HEK293 (cell line): ENCODE data around the gene TLE3.

Source experiments
- CTCF ChIA-PET: fragments of 350-600 bp; formaldehyde crosslinking; extraction: SDS; loops from one replicate; lab custom pipeline; 2021; ENCODE audit warnings: antibody characterized with exemption; lab: Yijun Ruan, JAX
- POLR2A ChIA-PET: fragments of 300-600 bp; formaldehyde crosslinking; extraction: SDS; loops from one replicate; lab custom pipeline; 2020; ENCODE audit warnings: antibody characterized with exemption, inconsistent platforms; lab: Yijun Ruan, JAX
- H3K27ac ChIP-seq: fragments of 200-500 bp; sonication (Bioruptor generic); 2 replicates; pipeline ENCODE4 v1.5.1; 2014; ENCODE audit warnings: low read depth, low read length, control low read depth, inconsistent platforms; ENCODE audit errors: extremely low read depth
- H3K36me3 ChIP-seq, 2 experiments: fragments of 200-500 bp in 1 of 2; sonication (Bioruptor generic) in 1 of 2; 1 replicate in 1 of 2; 2 replicates in 1 of 2; pipeline ENCODE4 v1.5.1; 2014 to 2017; ENCODE audit warnings: inconsistent platforms in 2 of 2, low read length in 2 of 2; ENCODE audit not compliant: control insufficient read depth in 2 of 2, insufficient read depth in 1 of 2
- H3K4me1 ChIP-seq: fragments of 200-500 bp; sonication (Bioruptor generic); 2 replicates; pipeline ENCODE4 v1.5.1; 2014; ENCODE audit warnings: mild to moderate bottlenecking, low read length, inconsistent platforms; ENCODE audit not compliant: control insufficient read depth, insufficient read depth
- H3K4me3 ChIP-seq: 2 replicates; pipeline ENCODE4 v1.5.1; 2011; ENCODE audit warnings: low read depth, mild to moderate bottlenecking, control low read depth, low read length, moderate library complexity
- H3K9me3 ChIP-seq: fragments of 200-500 bp; sonication (Bioruptor generic); 2 replicates; pipeline ENCODE4 v1.5.1; 2014; ENCODE audit warnings: low read depth, low read length, inconsistent platforms; ENCODE audit not compliant: control insufficient read depth, insufficient read depth
- BCL11B ChIP-seq: fragments of 450-650 bp; formaldehyde crosslinking; IDR thresholded peaks from 2 replicates; pipeline ENCODE4 v1.5.1; 2016; ENCODE audit warnings: low read depth, missing biosample characterization, missing genetic modification characterization
- GFI1B ChIP-seq: fragments of 450-650 bp; formaldehyde crosslinking; IDR thresholded peaks from 2 replicates; pipeline ENCODE4 v1.5.1; 2016; ENCODE audit warnings: missing biosample characterization, missing genetic modification characterization
- KLF16 ChIP-seq: fragments of 450-650 bp; formaldehyde crosslinking; IDR thresholded peaks from 2 replicates; pipeline ENCODE4 v1.5.1; 2017; ENCODE audit warnings: missing biosample characterization, missing genetic modification characterization
- SCRT2 ChIP-seq: fragments of 450-650 bp; formaldehyde crosslinking; IDR thresholded peaks from 2 replicates; pipeline ENCODE4 v1.5.1; 2016; ENCODE audit warnings: missing biosample characterization, missing genetic modification characterization
- YY2 ChIP-seq: fragments of 450-650 bp; formaldehyde crosslinking; IDR thresholded peaks from 2 replicates; pipeline ENCODE4 v1.5.1; 2016; ENCODE audit warnings: missing biosample characterization, missing genetic modification characterization
- ZFHX2 ChIP-seq: fragments of 450-650 bp; formaldehyde crosslinking; conservative IDR thresholded peaks from 2 replicates; pipeline ENCODE4 v1.5.1; 2016; ENCODE audit warnings: missing biosample characterization, missing genetic modification characterization
- ZFP3 ChIP-seq: fragments of 450-650 bp; formaldehyde crosslinking; IDR thresholded peaks from 2 replicates; pipeline ENCODE4 v1.5.1; 2016; ENCODE audit warnings: low read depth, missing biosample characterization, missing genetic modification characterization
- ZNF114 ChIP-seq: fragments of 450-650 bp; formaldehyde crosslinking; IDR thresholded peaks from 2 replicates; pipeline ENCODE4 v1.5.0; 2017; ENCODE audit warnings: missing biosample characterization, missing genetic modification characterization
- ZNF121 ChIP-seq: fragments of 450-650 bp; formaldehyde crosslinking; IDR thresholded peaks from 2 replicates; pipeline ENCODE4 v1.5.1; 2016; ENCODE audit warnings: missing biosample characterization, missing genetic modification characterization
- ZNF132 ChIP-seq: fragments of 450-650 bp; formaldehyde crosslinking; IDR thresholded peaks from 2 replicates; pipeline ENCODE4 v1.5.1; 2017; ENCODE audit warnings: missing biosample characterization, missing genetic modification characterization, borderline replicate concordance
- ZNF155 ChIP-seq: fragments of 450-650 bp; formaldehyde crosslinking; IDR thresholded peaks from 2 replicates; pipeline ENCODE4 v1.5.1; 2016; ENCODE audit warnings: missing biosample characterization, missing genetic modification characterization
- ZNF211 ChIP-seq: fragments of 450-650 bp; formaldehyde crosslinking; IDR thresholded peaks from 2 replicates; pipeline ENCODE4 v1.5.1; 2016; ENCODE audit warnings: low read depth, missing biosample characterization, missing genetic modification characterization
- ZNF292 ChIP-seq: fragments of 450-650 bp; formaldehyde crosslinking; IDR thresholded peaks from 2 replicates; pipeline ENCODE4 v1.5.1; 2016; ENCODE audit warnings: low read depth, missing biosample characterization, missing genetic modification characterization, borderline replicate concordance
- ZNF302 ChIP-seq: fragments of 450-650 bp; formaldehyde crosslinking; IDR thresholded peaks from 2 replicates; pipeline ENCODE4 v1.5.1; 2016; ENCODE audit warnings: missing biosample characterization, missing genetic modification characterization, low read depth
- ZNF324 ChIP-seq: fragments of 450-650 bp; formaldehyde crosslinking; IDR thresholded peaks from 2 replicates; pipeline ENCODE4 v1.5.1; 2016; ENCODE audit warnings: missing biosample characterization, missing genetic modification characterization
- ZNF350 ChIP-seq: fragments of 450-650 bp; formaldehyde crosslinking; IDR thresholded peaks from 2 replicates; pipeline ENCODE4 v1.5.0; 2017; ENCODE audit warnings: missing biosample characterization, mild to moderate bottlenecking, missing genetic modification characterization
- ZNF354C ChIP-seq: fragments of 450-650 bp; formaldehyde crosslinking; IDR thresholded peaks from 2 replicates; pipeline ENCODE4 v1.5.1; 2016; ENCODE audit warnings: missing biosample characterization, missing genetic modification characterization, low read depth, borderline replicate concordance
- ZNF366 ChIP-seq: fragments of 450-650 bp; formaldehyde crosslinking; conservative IDR thresholded peaks from 2 replicates; pipeline ENCODE4 v1.5.1; 2016; ENCODE audit warnings: missing biosample characterization, missing genetic modification characterization
- ZNF510 ChIP-seq: fragments of 450-650 bp; formaldehyde crosslinking; IDR thresholded peaks from 2 replicates; pipeline ENCODE4 v1.5.1; 2018; ENCODE audit warnings: mild to moderate bottlenecking, missing genetic modification characterization, missing biosample characterization; ENCODE audit not compliant: insufficient replicate concordance
- ZNF529 ChIP-seq: fragments of 450-650 bp; formaldehyde crosslinking; IDR thresholded peaks from 2 replicates; pipeline ENCODE4 v1.5.1; 2017; ENCODE audit warnings: missing genetic modification characterization, missing biosample characterization; ENCODE audit not compliant: insufficient replicate concordance
- ZNF530 ChIP-seq: fragments of 450-650 bp; formaldehyde crosslinking; IDR thresholded peaks from 2 replicates; pipeline ENCODE4 v1.5.1; 2016; ENCODE audit warnings: low read depth, missing biosample characterization, missing genetic modification characterization
- ZNF561 ChIP-seq: fragments of 450-650 bp; IDR thresholded peaks from 2 replicates; pipeline ENCODE4 v1.5.1; 2018; ENCODE audit warnings: missing biosample characterization, missing genetic modification characterization, borderline replicate concordance
- ZNF585B ChIP-seq: fragments of 450-650 bp; formaldehyde crosslinking; IDR thresholded peaks from 2 replicates; pipeline ENCODE4 v1.5.1; 2016; ENCODE audit warnings: missing biosample characterization, missing genetic modification characterization
- ZNF610 ChIP-seq: fragments of 450-650 bp; formaldehyde crosslinking; IDR thresholded peaks from 2 replicates; pipeline ENCODE4 v1.5.1; 2016; ENCODE audit warnings: missing biosample characterization, missing genetic modification characterization, borderline replicate concordance
- ZNF624 ChIP-seq: fragments of 450-650 bp; formaldehyde crosslinking; IDR thresholded peaks from 2 replicates; pipeline ENCODE4 v1.5.1; 2017; ENCODE audit warnings: missing biosample characterization, missing genetic modification characterization
- ZNF76 ChIP-seq: fragments of 450-650 bp; formaldehyde crosslinking; IDR thresholded peaks from 2 replicates; pipeline ENCODE4; 2016; ENCODE audit warnings: low read depth, missing biosample characterization, missing genetic modification characterization, borderline replicate concordance
- ZNF791 ChIP-seq: fragments of 450-650 bp; formaldehyde crosslinking; IDR thresholded peaks from 2 replicates; pipeline ENCODE4 v1.5.1; 2016; ENCODE audit warnings: missing biosample characterization, missing genetic modification characterization
- ZSCAN23 ChIP-seq: fragments of 450-650 bp; formaldehyde crosslinking; IDR thresholded peaks from 2 replicates; pipeline ENCODE4 v1.5.1; 2016; ENCODE audit warnings: missing biosample characterization, missing genetic modification characterization
- TF ChIP-seq, protein P1 (sequence below): fragments of 450-650 bp; formaldehyde crosslinking; IDR thresholded peaks from 2 replicates; pipeline ENCODE4 v1.5.1; 2016; ENCODE audit warnings: missing biosample characterization, missing genetic modification characterization
- TF ChIP-seq, protein P2 (sequence below): fragments of 450-650 bp; formaldehyde crosslinking; IDR thresholded peaks from 2 replicates; pipeline ENCODE4 v1.5.1; 2016; ENCODE audit warnings: missing biosample characterization, missing genetic modification characterization
- TF ChIP-seq, protein P3 (sequence below): fragments of 450-650 bp; formaldehyde crosslinking; IDR thresholded peaks from 2 replicates; pipeline ENCODE4 v1.5.1; 2016; ENCODE audit warnings: missing biosample characterization, missing genetic modification characterization
- TF ChIP-seq, protein P4 (sequence below): fragments of 450-650 bp; IDR thresholded peaks from 2 replicates; pipeline ENCODE4 v1.5.1; 2018; ENCODE audit warnings: missing biosample characterization, missing genetic modification characterization
- TF ChIP-seq, protein P5 (sequence below): fragments of 450-650 bp; formaldehyde crosslinking; optimal IDR thresholded peaks from 2 replicates; pipeline ENCODE3; 2016; ENCODE audit warnings: missing biosample characterization, mild to moderate bottlenecking, missing genetic modification characterization

TLE3 gene

DNA sequence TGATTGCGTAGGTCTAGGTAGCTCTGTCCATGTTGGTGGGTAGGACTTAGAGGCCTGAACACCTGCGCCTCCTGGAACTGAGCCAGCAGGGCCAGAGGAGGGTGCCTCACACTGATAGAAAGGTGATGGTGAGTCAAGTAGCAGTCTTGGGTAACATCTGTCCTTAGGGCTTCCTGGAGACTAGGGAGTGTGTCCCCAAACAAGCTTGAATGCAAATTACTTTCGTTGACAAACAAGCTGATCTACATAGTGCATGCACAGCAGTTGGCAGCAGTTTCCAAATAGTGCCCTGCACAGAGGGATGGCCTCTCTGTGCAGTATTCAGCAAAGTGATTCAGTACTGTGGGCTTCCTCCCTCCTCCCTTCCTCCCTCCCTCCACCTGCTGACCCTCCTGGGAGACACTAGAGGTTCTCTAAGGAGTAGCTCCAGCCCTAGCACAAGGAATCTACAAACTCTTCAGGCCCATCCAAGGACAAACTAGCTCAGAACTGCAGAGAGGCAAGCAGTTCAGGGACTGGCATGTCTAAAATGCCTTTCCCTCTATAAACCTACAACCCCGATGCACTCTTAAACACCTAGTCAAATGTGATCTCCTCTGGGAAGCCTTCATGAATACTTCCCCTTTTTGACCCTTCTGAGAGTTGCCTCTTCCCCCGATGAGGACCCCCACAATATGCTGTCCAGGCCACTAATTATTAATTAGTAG, 61.0 kb downstream of the TLE3 start:
- Histone ChIP-seq H3K36me3 (no peaks in the 10 kb centered on the region), H3K4me1 (peaks cover 24% of the 10 kb centered on the region), H3K4me3 (no peak overlapping the region), H3K27ac (no peak overlapping the region), H3K9me3 (no peaks in the 10 kb centered on the region)
- ChIA-PET POLR2A (interaction anchor here (0.5 kb wide), 2 partner anchors 63 to 241 kb away, joined by 3 to 4 read pairs; no protein-coding TSS in a partner anchor), CTCF (interaction anchor here (0.6 to 1.3 kb wide), 4 partner anchors 11 to 478 kb away, joined by 3 read pairs; no protein-coding TSS in a partner anchor)
- no peak for TF ChIP-seq ZNF292 (tag by site-specific recombination)
- no peak for TF ChIP-seq ZFHX2 (tag by site-specific recombination)
- TF ChIP-seq ZNF366 (tag by site-specific recombination) = 0 out of 2 replicates have a peak, but pooled peaks have one; percentile 32
- no peak for TF ChIP-seq ZNF114 (tag by site-specific recombination)
- 0 out of 2 replicates have a peak, but pooled peaks have one; percentile 32 for TF ChIP-seq SCRT2 (tag by site-specific recombination)
- TF ChIP-seq, protein P1, sequence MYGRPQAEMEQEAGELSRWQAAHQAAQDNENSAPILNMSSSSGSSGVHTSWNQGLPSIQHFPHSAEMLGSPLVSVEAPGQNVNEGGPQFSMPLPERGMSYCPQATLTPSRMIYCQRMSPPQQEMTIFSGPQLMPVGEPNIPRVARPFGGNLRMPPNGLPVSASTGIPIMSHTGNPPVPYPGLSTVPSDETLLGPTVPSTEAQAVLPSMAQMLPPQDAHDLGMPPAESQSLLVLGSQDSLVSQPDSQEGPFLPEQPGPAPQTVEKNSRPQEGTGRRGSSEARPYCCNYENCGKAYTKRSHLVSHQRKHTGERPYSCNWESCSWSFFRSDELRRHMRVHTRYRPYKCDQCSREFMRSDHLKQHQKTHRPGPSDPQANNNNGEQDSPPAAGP (tag by site-specific recombination) = peak; percentile 36; the same call in 1 of the 2 replicates
- TF ChIP-seq KLF16 (tag by site-specific recombination) = no peak
- TF ChIP-seq ZNF354C (tag by site-specific recombination) = no peak
- TF ChIP-seq, protein P2, sequence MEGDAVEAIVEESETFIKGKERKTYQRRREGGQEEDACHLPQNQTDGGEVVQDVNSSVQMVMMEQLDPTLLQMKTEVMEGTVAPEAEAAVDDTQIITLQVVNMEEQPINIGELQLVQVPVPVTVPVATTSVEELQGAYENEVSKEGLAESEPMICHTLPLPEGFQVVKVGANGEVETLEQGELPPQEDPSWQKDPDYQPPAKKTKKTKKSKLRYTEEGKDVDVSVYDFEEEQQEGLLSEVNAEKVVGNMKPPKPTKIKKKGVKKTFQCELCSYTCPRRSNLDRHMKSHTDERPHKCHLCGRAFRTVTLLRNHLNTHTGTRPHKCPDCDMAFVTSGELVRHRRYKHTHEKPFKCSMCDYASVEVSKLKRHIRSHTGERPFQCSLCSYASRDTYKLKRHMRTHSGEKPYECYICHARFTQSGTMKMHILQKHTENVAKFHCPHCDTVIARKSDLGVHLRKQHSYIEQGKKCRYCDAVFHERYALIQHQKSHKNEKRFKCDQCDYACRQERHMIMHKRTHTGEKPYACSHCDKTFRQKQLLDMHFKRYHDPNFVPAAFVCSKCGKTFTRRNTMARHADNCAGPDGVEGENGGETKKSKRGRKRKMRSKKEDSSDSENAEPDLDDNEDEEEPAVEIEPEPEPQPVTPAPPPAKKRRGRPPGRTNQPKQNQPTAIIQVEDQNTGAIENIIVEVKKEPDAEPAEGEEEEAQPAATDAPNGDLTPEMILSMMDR (tag by site-specific recombination) = no peak
- TF ChIP-seq, protein P3, sequence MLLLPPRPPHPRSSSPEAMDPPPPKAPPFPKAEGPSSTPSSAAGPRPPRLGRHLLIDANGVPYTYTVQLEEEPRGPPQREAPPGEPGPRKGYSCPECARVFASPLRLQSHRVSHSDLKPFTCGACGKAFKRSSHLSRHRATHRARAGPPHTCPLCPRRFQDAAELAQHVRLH (tag by site-specific recombination) = no peak
- TF ChIP-seq YY2 (tag by site-specific recombination) = no peak
- no peak for TF ChIP-seq ZNF529 (tag by site-specific recombination)
- TF ChIP-seq ZNF561 = no peak
- no peak for TF ChIP-seq ZNF76 (tag by site-specific recombination)
- no peak for TF ChIP-seq ZNF121
- no peak for TF ChIP-seq ZNF510 (tag by site-specific recombination)
- no peak for TF ChIP-seq ZNF302 (tag by site-specific recombination)
- no peak for TF ChIP-seq ZNF585B (tag by site-specific recombination)
- TF ChIP-seq GFI1B = no peak
- TF ChIP-seq ZNF791 (tag by site-specific recombination) = no peak
- no peak for TF ChIP-seq BCL11B (tag by site-specific recombination)
- TF ChIP-seq, protein P4, sequence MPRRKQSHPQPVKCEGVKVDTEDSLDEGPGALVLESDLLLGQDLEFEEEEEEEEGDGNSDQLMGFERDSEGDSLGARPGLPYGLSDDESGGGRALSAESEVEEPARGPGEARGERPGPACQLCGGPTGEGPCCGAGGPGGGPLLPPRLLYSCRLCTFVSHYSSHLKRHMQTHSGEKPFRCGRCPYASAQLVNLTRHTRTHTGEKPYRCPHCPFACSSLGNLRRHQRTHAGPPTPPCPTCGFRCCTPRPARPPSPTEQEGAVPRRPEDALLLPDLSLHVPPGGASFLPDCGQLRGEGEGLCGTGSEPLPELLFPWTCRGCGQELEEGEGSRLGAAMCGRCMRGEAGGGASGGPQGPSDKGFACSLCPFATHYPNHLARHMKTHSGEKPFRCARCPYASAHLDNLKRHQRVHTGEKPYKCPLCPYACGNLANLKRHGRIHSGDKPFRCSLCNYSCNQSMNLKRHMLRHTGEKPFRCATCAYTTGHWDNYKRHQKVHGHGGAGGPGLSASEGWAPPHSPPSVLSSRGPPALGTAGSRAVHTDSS (tag by site-specific recombination) = no peak
- no peak for TF ChIP-seq ZNF132
- no peak for TF ChIP-seq ZNF350 (tag by site-specific recombination)
- no peak for TF ChIP-seq ZNF155 (tag by site-specific recombination)
- TF ChIP-seq ZNF610 (tag by site-specific recombination) = no peak
- no peak for TF ChIP-seq ZNF530
- no peak for TF ChIP-seq ZNF211 (tag by site-specific recombination)
- TF ChIP-seq ZFP3 (tag by site-specific recombination) = no peak
- no peak for TF ChIP-seq ZNF324
- TF ChIP-seq, protein P5, sequence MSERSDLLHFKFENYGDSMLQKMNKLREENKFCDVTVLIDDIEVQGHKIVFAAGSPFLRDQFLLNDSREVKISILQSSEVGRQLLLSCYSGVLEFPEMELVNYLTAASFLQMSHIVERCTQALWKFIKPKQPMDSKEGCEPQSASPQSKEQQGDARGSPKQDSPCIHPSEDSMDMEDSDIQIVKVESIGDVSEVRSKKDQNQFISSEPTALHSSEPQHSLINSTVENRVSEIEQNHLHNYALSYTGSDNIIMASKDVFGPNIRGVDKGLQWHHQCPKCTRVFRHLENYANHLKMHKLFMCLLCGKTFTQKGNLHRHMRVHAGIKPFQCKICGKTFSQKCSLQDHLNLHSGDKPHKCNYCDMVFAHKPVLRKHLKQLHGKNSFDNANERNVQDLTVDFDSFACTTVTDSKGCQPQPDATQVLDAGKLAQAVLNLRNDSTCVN = no peak
- no peak for TF ChIP-seq ZSCAN23 (tag by site-specific recombination)
- TF ChIP-seq ZNF624 (tag by site-specific recombination) = no peak
